K562 (cell line): ENCODE data around the gene MSTO1. TPM values are rescaled to one million over a fixed set of nuclear protein-coding genes. Genes with fewer than 3 reads are reported as not detected.

Experiments used
- ELK1 ChIP-seq: sonication (generic); formaldehyde crosslinking; IDR thresholded peaks from 2 replicates; pipeline ENCODE4 v1.8.1; 2022; ENCODE audit warnings: missing genetic modification reagents
- FOXA1 ChIP-seq: fragments of 450-650 bp; IDR thresholded peaks from 2 replicates; pipeline ENCODE4 v1.6.1; 2016; ENCODE audit warnings: mild to moderate bottlenecking, borderline replicate concordance
- HIVEP1 ChIP-seq: fragments of 250-450 bp; sonication (Bioruptor Pico); IDR thresholded peaks from 2 replicates; pipeline ENCODE4 v1.4.0; 2020; ENCODE audit warnings: mild to moderate bottlenecking
- HMG20B ChIP-seq: fragments of 250-450 bp; sonication (Bioruptor Pico); IDR thresholded peaks from 2 replicates; pipeline ENCODE4 v1.5.0; 2021; ENCODE audit warnings: mild to moderate bottlenecking
- LCOR ChIP-seq: sonication (generic); formaldehyde crosslinking; IDR thresholded peaks from 2 replicates; pipeline ENCODE4 v1.8.0; 2022; ENCODE audit warnings: mild to moderate bottlenecking, missing genetic modification reagents
- MBD2 ChIP-seq: sonication (generic); IDR thresholded peaks from 2 replicates; pipeline ENCODE4 v1.6.1; 2016; ENCODE audit warnings: low read depth, borderline replicate concordance
- MCM3 ChIP-seq: fragments of 450-650 bp; IDR thresholded peaks from 2 replicates; pipeline ENCODE4 v1.6.1; 2016
- MEF2D ChIP-seq: conservative IDR thresholded peaks from 2 replicates; pipeline ENCODE4 v1.6.1; 2016; ENCODE audit warnings: low read depth, missing genetic modification characterization, missing compliant biosample characterization
- MLX ChIP-seq, 2 experiments: fragments of 450-650 bp in 1 of 2; sonication (generic) in 1 of 2; formaldehyde crosslinking; conservative IDR thresholded peaks; 2 replicates each; pipeline versions ENCODE4 v1.4.0 to v1.8.1; 2020 to 2022; ENCODE audit warnings: mild to moderate bottlenecking in 1 of 2, missing genetic modification reagents in 1 of 2
- NCOA4 ChIP-seq: fragments of 450-650 bp; IDR thresholded peaks from 2 replicates; pipeline ENCODE4 v1.6.1; 2018; ENCODE audit warnings: mild to moderate bottlenecking; ENCODE audit not compliant: partially characterized antibody
- PCBP2 ChIP-seq: fragments of 200-400 bp; formaldehyde crosslinking; IDR thresholded peaks from 2 replicates; pipeline ENCODE4 v1.6.1; 2018; ENCODE audit warnings: low read length, low read depth, mild to moderate bottlenecking, moderate library complexity; ENCODE audit not compliant: poor library complexity, severe bottlenecking
- PML ChIP-seq: IDR thresholded peaks from 2 replicates; pipeline ENCODE4 v1.6.1; 2012; ENCODE audit warnings: low read length, inconsistent platforms
- RB1 ChIP-seq: fragments of 450-650 bp; IDR thresholded peaks from 2 replicates; pipeline ENCODE4 v1.6.1; 2017; ENCODE audit warnings: low read depth, mild to moderate bottlenecking
- RFX1 ChIP-seq: fragments of 450-650 bp; IDR thresholded peaks from 2 replicates; pipeline ENCODE4 v1.6.1; 2016; ENCODE audit warnings: mild to moderate bottlenecking, moderate library complexity
- SLC30A9 ChIP-seq: fragments of 250-450 bp; sonication (Bioruptor Pico); IDR thresholded peaks from 2 replicates; pipeline ENCODE4 v1.8.0; 2022; ENCODE audit warnings: mild to moderate bottlenecking, moderate library complexity
- SP2 ChIP-seq: IDR thresholded peaks from 2 replicates; pipeline ENCODE4 v1.6.1; 2011; ENCODE audit warnings: mild to moderate bottlenecking, low read depth, low read length, moderate library complexity; ENCODE audit not compliant: poor library complexity, severe bottlenecking; ENCODE audit errors: extremely low read depth
- TCFL5 ChIP-seq: fragments of 250-450 bp; sonication (Bioruptor Pico); conservative IDR thresholded peaks from 2 replicates; pipeline ENCODE4 v1.6.1; 2021; ENCODE audit warnings: mild to moderate bottlenecking, moderate library complexity, matching md5 sums
- TOE1 ChIP-seq, 2 experiments: fragments of 450-650 bp in 1 of 2; sonication (generic) in 1 of 2; formaldehyde crosslinking in 1 of 2; IDR thresholded peaks; 2 replicates each; pipeline versions ENCODE4 v1.7.1 to v1.8.0; 2016 to 2022; ENCODE audit warnings: borderline replicate concordance in 2 of 2, mild to moderate bottlenecking in 2 of 2, antibody characterized with exemption in 1 of 2, inconsistent platforms in 1 of 2, low read depth in 1 of 2, missing genetic modification reagents in 1 of 2, moderate library complexity in 1 of 2
- ZFPM2 ChIP-seq: fragments of 250-450 bp; sonication (Bioruptor Pico); IDR thresholded peaks from 2 replicates; pipeline ENCODE4 v1.5.1; 2022; ENCODE audit warnings: mild to moderate bottlenecking
- ZNF551 ChIP-seq: fragments of 250-450 bp; sonication (Bioruptor Pico); IDR thresholded peaks from 2 replicates; pipeline ENCODE4 v1.5.0; 2021; ENCODE audit warnings: mild to moderate bottlenecking, moderate library complexity
- ZNF764 ChIP-seq: fragments of 250-450 bp; sonication (Bioruptor Pico); IDR thresholded peaks from 2 replicates; pipeline ENCODE4 v1.4.0; 2020; ENCODE audit warnings: low read depth, mild to moderate bottlenecking, moderate library complexity
- ZNF780A ChIP-seq: fragments of 250-450 bp; sonication (Bioruptor Pico); IDR thresholded peaks from 2 replicates; pipeline ENCODE4 v1.5.0; 2021; ENCODE audit warnings: mild to moderate bottlenecking
- polyA plus RNA-seq, 8 experiments: library from polyadenylated mRNA; depleted of rRNA in 4 of 8; stranded (reverse) in 5 of 8; unstranded in 3 of 8; fragments of >200 nt; fragmentation: Nextera tagmentation in 2 of 8; fragmentation: Illumina TruSeq in 1 of 8; extraction: Ambion mirVana in 2 of 8; extraction: Trizol in 1 of 8; gene quantifications; 2 replicates each; pipeline versions ENCODE4 v1.2.1 to v1.2.3, GENCODE V29; 2011 to 2014; ENCODE audit warnings: inconsistent platforms in 1 of 8, missing spikeins in 1 of 8
- total RNA-seq, 7 experiments: library from RNA; depleted of rRNA in 6 of 7; stranded (reverse); fragments of >200 nt in 6 of 7; fragmentation: Illumina TruSeq in 2 of 7; extraction: Trizol in 2 of 7; gene quantifications; 2 replicates each; pipeline versions ENCODE4 v1.2.1 to v1.2.3, GENCODE V29; 2011 to 2021; ENCODE audit warnings: low replicate concordance in 1 of 7
- TF ChIP-seq, protein P1 (sequence below): sonication (generic); formaldehyde crosslinking; IDR thresholded peaks from 2 replicates; pipeline ENCODE4 v1.8.0; 2022; ENCODE audit warnings: missing genetic modification reagents, mild to moderate bottlenecking, borderline replicate concordance
- TF ChIP-seq, protein P2 (sequence below): sonication (generic); formaldehyde crosslinking; IDR thresholded peaks from 2 replicates; pipeline ENCODE4 v1.8.0; 2022; ENCODE audit warnings: missing genetic modification reagents, mild to moderate bottlenecking, moderate library complexity, borderline replicate concordance

Gene MSTO1
- total and polyA plus RNA-seq, 9 of the 15 experiments (the other 6 are each of a cell fraction or from before 2014, with no cell fraction given): 18.8 to 71.1 (median 47.3) TPM

GRCh38 chr1:155562581-155563376 lies 47.2 kb upstream of the MSTO1 start, which contains the start of gene ASH1L (continued):
- peak; percentile 7 for TF ChIP-seq PCBP2
- 0 out of 4 replicates have a peak, but pooled peaks of 1 of the 2 experiments have one; percentile 38 for TF ChIP-seq MLX (CRISPR knock-in tag; conservative IDR thresholded peaks at IDR 0.05)
- TF ChIP-seq ZNF764 (CRISPR knock-in tag): 0 out of 2 replicates have a peak, but pooled peaks have one; percentile 20
- no peak for TF ChIP-seq HMG20B (CRISPR knock-in tag)
- TF ChIP-seq ZFPM2 (CRISPR knock-in tag): no peak
- TF ChIP-seq ZNF780A (CRISPR knock-in tag): no peak
- no peak for TF ChIP-seq RFX1
- peak; percentile 99 for TF ChIP-seq TOE1 (IDR thresholded peaks at IDR 0.05; ENCODE audit: borderline replicate concordance)
- TF ChIP-seq TOE1 (CRISPR knock-in tag; IDR thresholded peaks at IDR 0.05; ENCODE audit: borderline replicate concordance, low read depth): 0 out of 2 replicates have a peak, but pooled peaks have one; percentile 42
- TF ChIP-seq MCM3: no peak
- TF ChIP-seq, protein P1, sequence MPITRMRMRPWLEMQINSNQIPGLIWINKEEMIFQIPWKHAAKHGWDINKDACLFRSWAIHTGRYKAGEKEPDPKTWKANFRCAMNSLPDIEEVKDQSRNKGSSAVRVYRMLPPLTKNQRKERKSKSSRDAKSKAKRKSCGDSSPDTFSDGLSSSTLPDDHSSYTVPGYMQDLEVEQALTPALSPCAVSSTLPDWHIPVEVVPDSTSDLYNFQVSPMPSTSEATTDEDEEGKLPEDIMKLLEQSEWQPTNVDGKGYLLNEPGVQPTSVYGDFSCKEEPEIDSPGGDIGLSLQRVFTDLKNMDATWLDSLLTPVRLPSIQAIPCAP (CRISPR knock-in tag): no peak
- peak; percentile 76 for TF ChIP-seq RB1
- TF ChIP-seq, protein P2, sequence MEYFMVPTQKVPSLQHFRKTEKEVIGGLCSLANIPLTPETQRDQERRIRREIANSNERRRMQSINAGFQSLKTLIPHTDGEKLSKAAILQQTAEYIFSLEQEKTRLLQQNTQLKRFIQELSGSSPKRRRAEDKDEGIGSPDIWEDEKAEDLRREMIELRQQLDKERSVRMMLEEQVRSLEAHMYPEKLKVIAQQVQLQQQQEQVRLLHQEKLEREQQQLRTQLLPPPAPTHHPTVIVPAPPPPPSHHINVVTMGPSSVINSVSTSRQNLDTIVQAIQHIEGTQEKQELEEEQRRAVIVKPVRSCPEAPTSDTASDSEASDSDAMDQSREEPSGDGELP: peak; percentile 72
- TF ChIP-seq ZNF551 (CRISPR knock-in tag): no peak
- 0 out of 2 replicates have a peak, but pooled peaks have one; percentile 15 for TF ChIP-seq LCOR (CRISPR knock-in tag)
- TF ChIP-seq MEF2D (tag): no peak
- TF ChIP-seq FOXA1: no peak
- no peak for TF ChIP-seq TCFL5 (CRISPR knock-in tag)
- no peak for TF ChIP-seq ELK1 (CRISPR knock-in tag)
- TF ChIP-seq SP2: no peak
- no peak for TF ChIP-seq SLC30A9 (CRISPR knock-in tag)
- TF ChIP-seq MBD2: peak; percentile 96; the same call in 1 of the 2 replicates
- 0 out of 2 replicates have a peak, but pooled peaks have one; percentile 62 for TF ChIP-seq HIVEP1
- no peak for TF ChIP-seq NCOA4
- peak; percentile 79 for TF ChIP-seq PML
